ENCODE data around the gene TRAT1. TPM values are rescaled to one million over a fixed set of nuclear protein-coding genes. Genes with fewer than 3 reads are reported as not detected.
"Not testable (repeated sequence)": the region's sequence is repeated elsewhere in the genome, so short reads cannot be mapped to it uniquely, and the experiment has no call there.

Gene TRAT1
- total RNA-seq, 4 donors from 2014 or later = 2.3 to 3.3 TPM; not detected in 2

DNA sequence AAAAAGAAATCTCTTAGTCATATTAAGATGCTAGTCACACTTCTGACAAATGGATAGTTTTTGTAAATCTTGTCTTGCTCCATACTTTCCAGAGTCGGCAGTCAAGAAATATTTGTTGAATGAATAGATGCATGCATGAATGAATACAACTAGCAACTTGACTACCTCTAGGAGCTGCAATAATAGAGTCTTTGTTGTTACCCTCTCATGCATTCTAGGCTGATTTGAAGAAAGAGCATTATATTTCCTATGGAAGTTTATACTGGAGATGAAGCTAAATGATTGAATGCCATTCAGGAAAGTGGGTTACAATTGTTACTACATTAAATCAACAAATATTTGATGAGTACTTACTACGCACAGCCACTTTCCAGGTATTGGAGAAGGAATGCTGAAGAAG lies 18.1 kb upstream of the TRAT1 start:
- H3K9me3 ChIP-seq = no peaks in the 10 kb centered on the region
- H3K27ac ChIP-seq = no peak overlapping the region

DNA sequence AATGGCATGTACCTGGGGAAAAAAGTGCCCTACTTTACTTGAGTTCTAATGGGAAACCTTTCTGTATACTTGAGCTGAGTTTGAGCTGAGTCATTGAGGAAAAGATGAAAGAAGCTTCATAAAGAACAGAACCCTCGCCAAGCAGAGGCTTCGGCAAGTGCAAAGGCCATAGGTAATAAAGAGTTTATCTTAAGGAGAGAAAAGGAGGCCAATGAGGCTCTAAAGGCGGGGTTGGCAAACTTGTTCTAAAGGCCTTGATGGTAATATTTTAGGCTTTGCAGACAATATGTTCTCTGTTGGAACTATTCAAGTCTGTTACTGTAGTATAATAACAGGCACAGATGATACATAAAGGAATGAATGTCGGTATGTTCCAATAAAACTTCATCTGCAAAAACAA lies 17.6 kb upstream of the TRAT1 start:
- TF ChIP-seq POLR2A (IDR thresholded peaks at IDR 0.05) = no peak
- TF ChIP-seq, protein P1, sequence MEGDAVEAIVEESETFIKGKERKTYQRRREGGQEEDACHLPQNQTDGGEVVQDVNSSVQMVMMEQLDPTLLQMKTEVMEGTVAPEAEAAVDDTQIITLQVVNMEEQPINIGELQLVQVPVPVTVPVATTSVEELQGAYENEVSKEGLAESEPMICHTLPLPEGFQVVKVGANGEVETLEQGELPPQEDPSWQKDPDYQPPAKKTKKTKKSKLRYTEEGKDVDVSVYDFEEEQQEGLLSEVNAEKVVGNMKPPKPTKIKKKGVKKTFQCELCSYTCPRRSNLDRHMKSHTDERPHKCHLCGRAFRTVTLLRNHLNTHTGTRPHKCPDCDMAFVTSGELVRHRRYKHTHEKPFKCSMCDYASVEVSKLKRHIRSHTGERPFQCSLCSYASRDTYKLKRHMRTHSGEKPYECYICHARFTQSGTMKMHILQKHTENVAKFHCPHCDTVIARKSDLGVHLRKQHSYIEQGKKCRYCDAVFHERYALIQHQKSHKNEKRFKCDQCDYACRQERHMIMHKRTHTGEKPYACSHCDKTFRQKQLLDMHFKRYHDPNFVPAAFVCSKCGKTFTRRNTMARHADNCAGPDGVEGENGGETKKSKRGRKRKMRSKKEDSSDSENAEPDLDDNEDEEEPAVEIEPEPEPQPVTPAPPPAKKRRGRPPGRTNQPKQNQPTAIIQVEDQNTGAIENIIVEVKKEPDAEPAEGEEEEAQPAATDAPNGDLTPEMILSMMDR (IDR thresholded peaks at IDR 0.05) = no peak

More for the DNA sequence above, 18.1 kb upstream of the TRAT1 start:
- TF ChIP-seq POLR2A (IDR thresholded peaks at IDR 0.05) = no peak
- TF ChIP-seq, protein P1 (IDR thresholded peaks at IDR 0.05) = no peak
- Histone ChIP-seq H3K27me3 (no peaks in the 10 kb centered on the region), H3K36me3 (no peaks in the 10 kb centered on the region), H3K4me1 (peaks cover 0 to 6% (median 0%) of the 10 kb centered on the region in 4 donors), H3K4me3 (no peak overlapping the region)
- no peak for DNase-seq

DNA sequence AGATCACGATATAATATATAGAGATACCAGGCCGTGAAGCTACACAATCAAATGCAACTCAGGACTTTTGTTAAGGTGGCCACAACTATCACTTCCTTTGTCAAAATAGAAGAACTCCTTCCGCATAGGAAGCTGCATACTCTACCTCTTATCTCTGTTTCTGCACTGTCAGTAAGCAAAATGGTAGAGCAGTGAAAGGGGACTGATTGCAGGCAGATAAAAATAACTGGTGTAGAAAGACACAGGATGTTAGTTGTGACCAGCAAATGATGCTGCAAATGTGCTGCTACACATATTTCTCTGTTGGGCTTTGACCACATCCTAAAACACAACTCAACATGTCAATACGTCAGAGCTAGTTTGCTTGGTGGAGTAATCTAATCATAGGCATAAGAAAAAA lies 16.3 kb upstream of the TRAT1 start:
- H3K4me3 ChIP-seq = no peak overlapping the region
- peaks cover 0 to 6% (median 0%) of the 10 kb centered on the region in 4 donors for H3K4me1 ChIP-seq
- peak overlapping the region in 3 of 4 donors; percentile 53 to 71 (median 59) for H3K27ac ChIP-seq
- TF ChIP-seq POLR2A (IDR thresholded peaks at IDR 0.05) = no peak
- TF ChIP-seq, protein P1 (IDR thresholded peaks at IDR 0.05) = no peak
- H3K9me3 ChIP-seq = no peaks in the 10 kb centered on the region
- H3K36me3 ChIP-seq = no peaks in the 10 kb centered on the region
- H3K27me3 ChIP-seq = no peaks in the 10 kb centered on the region
- no peak for DNase-seq

More for the DNA sequence above, 17.6 kb upstream of the TRAT1 start:
- Histone ChIP-seq H3K4me3 (no peak overlapping the region), H3K36me3 (no peaks in the 10 kb centered on the region), H3K27me3 (no peaks in the 10 kb centered on the region), H3K27ac (peak overlapping the region in 1 of 4 donors; percentile 71), H3K9me3 (no peaks in the 10 kb centered on the region), H3K4me1 (peaks cover 0 to 6% (median 0%) of the 10 kb centered on the region in 4 donors)
- DNase-seq = peak in 1 of 3 donors; percentile 61

DNA sequence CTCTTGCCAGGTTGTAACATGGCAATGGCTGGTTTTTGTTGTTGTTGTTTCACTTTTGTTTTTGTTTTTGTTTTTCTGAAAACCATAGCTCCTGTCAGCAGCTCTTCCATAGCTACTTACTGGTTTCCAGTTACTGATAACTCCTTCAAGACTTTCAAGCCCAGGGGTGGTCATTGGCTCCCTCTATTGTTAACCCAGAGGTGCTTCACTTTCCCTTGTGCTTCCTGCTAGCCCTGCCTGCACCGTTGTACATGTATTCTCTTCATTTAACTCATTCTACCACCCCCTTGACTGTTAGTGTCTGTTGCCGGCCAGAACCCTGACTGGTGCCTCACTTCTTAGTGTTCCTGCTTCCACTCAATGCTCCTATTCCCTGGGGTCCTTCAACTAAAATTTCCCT lies 4.2 kb upstream of the TRAT1 start:
- H3K27me3 ChIP-seq = no peaks in the 10 kb centered on the region
- DNase-seq = peak in 2 of 3 donors; percentile 25 to 69
- no peaks in the 10 kb centered on the region for H3K4me1 ChIP-seq
- no peak for TF ChIP-seq POLR2A (IDR thresholded peaks at IDR 0.05)
- TF ChIP-seq, protein P1 (IDR thresholded peaks at IDR 0.05) = peak in 4 of 6 experiments; percentile 38 to 74 (median 63)
- no peaks in the 10 kb centered on the region for H3K36me3 ChIP-seq
- H3K4me3 ChIP-seq = no peak overlapping the region
- no peaks in the 10 kb centered on the region for H3K9me3 ChIP-seq
- H3K27ac ChIP-seq = no peak overlapping the region

DNA sequence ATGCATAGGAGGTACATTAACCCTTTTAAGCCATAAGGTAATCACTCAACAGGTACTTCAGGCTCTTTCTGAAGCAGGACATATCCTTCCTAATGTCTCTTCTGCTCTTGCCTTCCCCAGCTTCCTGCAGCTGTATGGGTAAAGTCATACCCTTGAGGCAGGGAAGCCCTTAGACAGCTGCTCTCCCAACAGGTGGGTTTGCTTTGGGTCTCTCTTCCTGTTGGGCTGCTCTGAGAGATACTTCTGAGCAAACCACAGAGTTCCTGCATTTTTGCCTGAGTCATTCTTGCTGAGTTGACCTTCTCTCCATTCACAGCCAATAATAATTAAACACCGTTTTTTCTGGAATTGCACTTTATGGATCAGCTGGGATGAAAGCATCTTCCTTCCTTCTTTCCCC lies 2.0 kb upstream of the TRAT1 start:
- no peaks in the 10 kb centered on the region for H3K4me1 ChIP-seq
- no peaks in the 10 kb centered on the region for H3K36me3 ChIP-seq
- H3K27ac ChIP-seq = peak overlapping the region in 1 of 4 donors; percentile 38
- DNase-seq = no peak
- TF ChIP-seq, protein P1 (IDR thresholded peaks at IDR 0.05) = no peak
- TF ChIP-seq POLR2A (IDR thresholded peaks at IDR 0.05) = no peak
- H3K27me3 ChIP-seq = no peaks in the 10 kb centered on the region
- no peaks in the 10 kb centered on the region for H3K9me3 ChIP-seq
- H3K4me3 ChIP-seq = no peak overlapping the region

DNA sequence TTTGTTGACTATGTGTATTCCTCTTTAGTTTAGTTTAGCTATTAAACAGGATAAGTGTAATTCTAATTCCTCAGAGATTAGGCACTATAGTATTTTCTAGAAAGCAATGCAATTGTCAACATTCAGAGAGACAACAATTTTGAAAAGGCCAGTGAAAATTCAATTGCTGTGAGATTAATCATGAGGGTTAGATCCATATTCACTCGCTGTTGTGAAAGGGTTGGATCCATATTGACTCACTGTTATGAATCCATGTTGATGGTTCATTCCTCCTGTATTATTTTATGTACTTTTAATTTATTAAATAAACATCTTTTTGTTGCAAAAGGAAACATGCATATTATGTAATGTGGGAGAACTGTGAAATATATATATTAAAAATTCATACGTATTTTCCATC lies 641 bp downstream of the TRAT1 start:
- Histone ChIP-seq H3K27me3 (no peaks in the 10 kb centered on the region), H3K27ac (peak overlapping the region in 3 of 4 donors; percentile 43 to 62 (median 46)), H3K4me3 (peak overlapping the region; percentile 12 to 22 (median 16)), H3K9me3 (no peaks in the 10 kb centered on the region), H3K4me1 (no peaks in the 10 kb centered on the region), H3K36me3 (no peaks in the 10 kb centered on the region)
- DNase-seq = no peak
- TF ChIP-seq, protein P1 (IDR thresholded peaks at IDR 0.05) = no peak
- no peak for TF ChIP-seq POLR2A (IDR thresholded peaks at IDR 0.05)

DNA sequence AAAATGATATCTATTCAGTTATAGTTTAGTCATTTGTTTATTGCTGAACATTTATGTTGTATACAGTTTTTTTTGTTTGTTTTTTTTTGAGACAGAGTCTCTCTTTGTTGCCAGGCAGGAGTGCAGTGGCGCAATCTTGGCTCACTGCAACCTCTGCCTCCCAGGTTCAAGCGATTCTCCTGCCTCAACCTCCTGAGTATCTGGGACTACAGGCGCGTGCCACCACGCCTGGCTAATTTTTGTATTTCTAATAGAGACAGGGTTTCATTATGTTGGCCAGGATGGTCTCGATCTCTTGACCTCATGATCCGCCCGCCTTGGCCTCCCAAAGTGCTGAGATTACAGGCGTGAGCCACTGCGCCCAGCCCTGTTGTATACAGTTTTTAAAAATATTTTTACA lies 1.2 kb downstream of the TRAT1 start:
- peak overlapping the region in 3 of 4 donors; percentile 7 to 17 (median 16) for H3K4me3 ChIP-seq
- H3K9me3 ChIP-seq, H3K27me3 ChIP-seq, H3K4me1 ChIP-seq, H3K36me3 ChIP-seq, DNase-seq: not testable (repeated sequence)
- H3K27ac ChIP-seq = peak overlapping the region in 2 of 4 donors; percentile 46 to 62

Measured in Peyer's patch (tissue), 4 donors.